GM12873 (cell line): ENCODE measurements around the gene HESX1.

Experiments
- CTCF ChIP-seq: IDR thresholded peaks from 2 replicates; pipeline ENCODE4 v1.5.1; 2012; ENCODE audit warnings: low read depth, mild to moderate bottlenecking, moderate library complexity, low read length, control low read depth; ENCODE audit not compliant: insufficient read depth; ENCODE audit errors: missing control alignments

The HESX1 gene

GRCh38 chr3:57152151-57153143 is 47.3 kb downstream of the HESX1 start:
- TF ChIP-seq CTCF, result no peak

- no peak for TF ChIP-seq CTCF
These were observed 48.0 kb downstream of the HESX1 start for GRCh38 chr3:57151749-57152148.

GRCh38 chr3:57151021-57151449 is 48.7 kb downstream of the HESX1 start:
- TF ChIP-seq CTCF, result no peak

GRCh38 chr3:57150113-57150581 is 49.6 kb downstream of the HESX1 start:
- TF ChIP-seq CTCF, result no peak
